HG02884 (cell line): ENCODE measurements around the gene LAIR2.
"Not testable (repeated sequence)": the region's sequence is repeated elsewhere in the genome, so short reads cannot be mapped to it uniquely, and the experiment has no call there.

Experiments
- ATAC-seq: cut with Tn5 transposase; IDR thresholded peaks from one replicate; pipeline ENCODE4 v1.9.1; 2021; ENCODE audit warnings: mild to moderate bottlenecking, moderate library complexity; ENCODE audit not compliant: unreplicated experiment

Gene LAIR2

GRCh38 chr19:54464044-54464629, 38.5 kb upstream of the LAIR2 start:
- peak; percentile 41 for ATAC-seq

- ATAC-seq = peak; percentile 36
Observed at GRCh38 chr19:54464630-54465425, 37.8 kb upstream of the LAIR2 start.

GRCh38 chr19:54465426-54466109, 37.1 kb upstream of the LAIR2 start:
- ATAC-seq = no peak

- not testable (repeated sequence) for ATAC-seq
Observed at GRCh38 chr19:54466110-54466480, 36.5 kb upstream of the LAIR2 start.

DNA sequence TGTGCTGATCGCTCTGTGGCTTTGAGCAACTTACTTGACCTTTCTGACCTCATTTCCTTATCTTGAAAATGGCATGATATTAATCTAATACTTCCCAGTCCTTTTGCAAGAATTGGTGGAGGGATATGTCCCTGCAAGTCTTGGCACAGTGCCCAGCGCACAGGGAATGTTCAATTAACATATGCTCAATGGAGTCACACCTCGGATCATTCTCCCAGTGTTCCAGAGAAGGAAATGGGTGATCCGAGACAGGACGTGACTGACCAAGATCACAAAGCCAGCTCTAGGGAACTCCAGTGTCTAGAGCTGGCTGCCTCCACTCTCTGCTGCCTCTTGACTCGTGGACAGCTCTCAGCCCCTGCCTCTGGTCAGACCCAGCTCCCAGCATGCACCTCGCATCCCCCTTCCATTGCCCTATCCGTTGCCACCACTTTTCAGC, 33.1 kb upstream of the LAIR2 start:
- ATAC-seq = no peak

DNA sequence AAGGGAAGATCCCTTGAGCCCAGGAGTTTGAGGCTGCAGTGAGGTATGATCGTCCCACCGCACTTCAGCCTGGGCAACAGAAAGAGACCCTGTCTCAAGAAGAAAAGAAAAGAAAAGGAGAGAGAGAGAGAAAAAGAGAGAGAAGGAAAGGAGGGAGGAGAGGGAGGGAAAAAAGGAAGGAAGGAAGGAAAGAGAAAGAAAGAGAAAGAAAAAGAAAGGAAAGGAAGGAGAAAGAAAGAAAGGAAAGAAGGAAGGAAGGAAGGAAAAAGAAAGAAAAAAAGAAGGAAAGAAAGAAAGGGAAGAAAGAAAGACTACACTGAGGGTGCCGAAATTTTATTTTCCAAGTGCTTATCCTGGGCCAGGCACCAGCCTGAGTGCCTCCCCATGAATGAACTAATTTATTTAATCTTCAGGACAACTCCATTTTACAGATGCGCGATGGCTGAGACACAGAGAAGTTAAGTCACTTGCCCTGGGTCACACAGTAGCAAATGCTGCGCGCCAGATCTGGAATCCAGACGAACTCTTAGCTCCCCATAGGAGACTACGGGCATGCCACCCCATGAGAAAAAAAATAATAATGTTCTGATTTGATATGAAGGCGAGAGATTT, 32.2 kb upstream of the LAIR2 start:
- ATAC-seq = no peak

- no peak for ATAC-seq
Observed at GRCh38 chr19:54470991-54471782, 31.4 kb upstream of the LAIR2 start.

DNA sequence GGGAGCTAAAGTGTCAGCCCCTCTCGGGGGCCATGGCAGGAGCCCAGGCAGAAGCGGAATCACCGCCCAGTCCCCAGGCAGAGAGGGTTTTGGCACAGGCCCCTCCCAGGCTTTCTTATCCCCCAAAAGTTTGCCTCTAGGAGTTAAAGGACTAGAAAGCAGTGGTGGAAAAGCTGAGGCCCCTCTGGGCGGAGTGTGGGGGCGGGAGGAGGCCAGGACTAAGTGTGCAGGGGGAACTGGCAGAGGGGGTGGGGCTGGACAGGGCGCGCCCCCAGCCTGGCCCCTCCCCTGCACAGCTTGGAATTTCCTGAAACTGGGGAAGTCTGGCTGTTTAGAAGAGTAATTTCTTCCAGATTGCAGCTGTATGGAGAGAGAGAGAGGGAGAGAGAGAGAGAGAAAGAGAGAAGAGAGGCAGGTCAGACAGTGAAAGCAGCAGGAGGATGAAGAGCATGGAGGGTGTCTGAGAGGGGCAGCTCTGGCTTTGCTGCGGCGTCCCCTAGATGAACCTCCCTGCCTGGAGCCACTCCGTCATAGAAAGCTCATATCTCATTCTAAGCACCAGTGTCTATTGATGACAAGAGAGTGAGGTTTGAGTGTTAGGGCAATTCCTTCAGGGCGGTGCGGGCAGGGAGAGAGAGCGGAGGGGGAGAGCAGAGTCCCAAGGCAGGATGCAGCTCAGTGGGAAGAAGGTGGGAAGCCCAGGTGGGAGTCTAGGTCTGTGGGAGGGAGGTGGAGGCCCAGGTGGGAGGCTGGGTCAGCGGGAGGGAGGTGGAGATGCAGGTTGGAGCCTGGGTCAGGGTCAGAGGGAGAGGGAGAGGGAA, 29.4 kb upstream of the LAIR2 start, which contains the start of gene CDC42EP5:
Gene CDC42EP5 (minus strand): TSS at position 226 of the 821 bp plus-strand sequence. CDS start 7,749 bp downstream, outside the sequence.
- no peak for ATAC-seq

DNA sequence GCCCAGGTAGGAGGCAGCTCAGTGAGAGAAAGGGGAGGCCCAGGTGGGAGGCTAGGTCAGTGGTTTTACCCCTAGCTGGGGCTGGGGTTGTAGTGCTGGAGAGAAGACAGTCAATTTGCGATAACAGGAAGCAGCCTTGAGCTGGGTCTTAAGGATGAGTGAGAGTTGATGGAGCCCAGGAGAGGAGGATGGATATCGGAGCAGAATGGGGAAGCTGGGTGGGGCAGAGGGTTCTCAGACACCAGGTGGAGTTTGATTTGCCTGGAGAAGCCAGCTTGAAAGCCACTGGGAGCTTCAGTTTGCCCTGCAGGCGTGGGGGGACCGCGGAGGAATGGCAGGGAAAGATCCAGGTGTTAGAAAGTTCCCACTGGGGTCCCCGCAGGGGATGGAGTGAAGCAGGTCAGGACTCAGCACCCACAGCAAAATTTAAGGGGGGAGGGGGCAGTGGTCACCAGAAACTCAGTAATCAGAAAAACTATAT, 28.7 kb upstream of the LAIR2 start:
- no peak for ATAC-seq

DNA sequence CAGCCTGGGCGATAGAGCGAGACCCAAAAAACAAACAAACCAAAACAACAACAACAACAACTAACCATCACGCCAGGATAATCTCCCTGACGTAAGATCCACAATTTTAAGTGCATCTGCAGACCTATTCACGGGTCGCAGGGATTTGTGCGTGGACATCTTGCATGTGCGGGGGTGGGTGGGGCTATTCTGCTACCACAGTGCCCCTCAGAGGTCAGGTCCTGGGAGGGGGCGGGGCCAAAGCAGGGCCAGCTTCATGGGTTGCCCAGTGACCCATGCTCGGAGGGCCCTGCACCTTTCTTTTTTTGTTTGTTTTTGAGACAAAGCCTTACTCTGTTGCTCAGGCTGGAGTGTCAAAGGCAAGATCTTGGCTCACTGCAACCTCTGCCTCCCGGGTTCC, 26.9 kb upstream of the LAIR2 start:
- no peak for ATAC-seq

GRCh38 chr19:54477650-54478049, 25.0 kb upstream of the LAIR2 start:
- no peak for ATAC-seq

GRCh38 chr19:54478677-54479266, 23.9 kb upstream of the LAIR2 start:
- ATAC-seq = no peak

GRCh38 chr19:54480051-54480450, 22.6 kb upstream of the LAIR2 start:
- ATAC-seq = no peak

DNA sequence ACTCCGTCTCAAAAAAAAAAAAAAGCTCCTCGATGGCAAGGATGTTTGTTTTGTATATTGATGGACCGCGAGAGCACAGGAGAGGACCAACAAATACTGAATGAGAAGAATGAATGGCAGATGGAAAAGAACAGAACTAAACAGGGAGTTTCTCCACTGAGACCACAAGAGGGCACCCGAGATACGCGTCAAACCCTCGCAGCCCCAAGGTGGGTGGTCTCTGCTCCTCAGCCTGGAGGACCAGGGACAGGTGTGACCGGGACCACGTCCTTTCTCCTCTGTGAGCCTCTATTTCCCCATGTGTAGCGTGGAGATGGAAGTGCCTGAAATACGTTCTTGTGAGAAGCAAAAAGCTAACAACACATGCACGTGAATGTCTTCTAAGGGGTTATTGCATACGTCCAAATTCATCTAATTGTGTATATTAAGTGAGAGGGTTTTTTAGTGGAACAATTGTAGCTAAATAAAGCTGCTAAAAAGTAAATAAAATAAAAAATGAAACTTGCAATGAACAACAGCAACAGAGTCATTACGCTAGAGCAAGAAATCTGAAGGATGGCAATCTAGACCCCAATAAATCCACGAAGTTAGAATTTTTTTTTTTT, 21.2 kb upstream of the LAIR2 start:
- no peak for ATAC-seq

- ATAC-seq = no peak
Observed at GRCh38 chr19:54482889-54483288, 19.7 kb upstream of the LAIR2 start.

GRCh38 chr19:54484451-54484850, 18.2 kb upstream of the LAIR2 start:
- ATAC-seq = no peak

DNA sequence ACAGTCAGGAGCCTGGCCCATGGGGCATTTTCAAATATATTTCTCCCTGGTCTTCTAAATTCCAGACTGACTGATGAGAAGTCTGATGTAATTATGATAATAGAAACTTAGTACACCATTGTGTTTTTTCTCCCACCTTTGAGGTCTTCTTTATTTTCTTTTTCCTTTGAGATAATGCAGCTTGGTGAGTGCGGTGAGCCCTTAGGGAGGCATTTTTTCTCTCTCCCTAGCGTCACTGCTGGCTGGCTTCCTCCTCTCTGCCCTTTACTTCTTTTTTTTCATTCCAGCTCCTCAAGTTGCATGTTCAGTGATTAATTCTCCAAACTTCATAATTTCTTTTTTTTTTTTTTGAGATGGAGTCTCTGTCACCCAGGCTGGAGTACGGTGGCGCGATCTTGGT, 16.8 kb upstream of the LAIR2 start:
- ATAC-seq = no peak

DNA sequence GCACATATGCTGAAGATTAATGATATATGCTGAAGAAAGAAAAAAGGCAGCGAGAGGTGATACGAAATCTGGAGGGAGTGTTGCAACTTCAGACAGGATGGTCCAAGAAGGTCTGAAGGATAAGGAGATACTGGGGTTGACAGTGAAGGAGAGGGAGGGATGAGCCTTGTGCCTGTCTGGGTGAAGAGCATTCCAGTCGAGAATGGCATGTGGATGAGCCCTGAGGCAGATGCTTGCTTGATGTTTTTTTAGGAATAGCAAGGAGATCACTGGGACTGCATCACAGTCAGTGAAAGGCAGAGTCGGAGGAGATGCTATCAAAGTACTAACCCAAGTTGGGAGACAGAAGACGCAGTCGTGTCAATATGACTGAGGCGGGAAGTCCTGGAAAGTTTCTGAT, 13.3 kb upstream of the LAIR2 start:
- ATAC-seq = no peak

- no peak for ATAC-seq
Observed at GRCh38 chr19:54489766-54490165, 12.9 kb upstream of the LAIR2 start.
